A549 (cell line): Measurements from ENCODE around the gene FLYWCH1. TPM values are rescaled to one million over a fixed set of nuclear protein-coding genes. Genes with fewer than 3 reads are reported as not detected.

Source experiments
- ATAC-seq, 2 experiments: fragments of 200-7000 bp in 1 of 2; fragments of >200 bp in 1 of 2; cut with Nextera tagmentation in 1 of 2; cut with Tn5 transposase in 1 of 2; 3 replicates each; pipeline versions ENCODE4 v1.8.0 to v1.9.1; 2018 to 2020; ENCODE audit warnings: mild to moderate bottlenecking in 1 of 2, moderate library complexity in 1 of 2
- CTCF ChIA-PET: fragments of 300-600 bp; sonication (Branson Sonifier 250); formaldehyde crosslinking; extraction: SDS; loops from one replicate; lab custom pipeline; 2021; ENCODE audit warnings: antibody characterized with exemption, inconsistent platforms; lab: Yijun Ruan, JAX
- POLR2A ChIA-PET: fragments of 350-600 bp; formaldehyde crosslinking; extraction: SDS; loops from one replicate; lab custom pipeline; 2021; ENCODE audit warnings: antibody characterized with exemption, inconsistent platforms; lab: Yijun Ruan, JAX
- DNase-seq, 2 experiments: peaks; one replicate each; pipeline versions ENCODE4 v3.0.0 to v3.0.0-alpha.2; 2011 to 2016; ENCODE audit warnings: low read depth in 1 of 2, low spot score in 1 of 2
- FAIRE-seq: peaks from 2 replicates; lab custom pipeline; 2011; peaks lifted over from hg19 to GRCh38; lab: Jason Lieb, UNC
- H3K27ac ChIP-seq, 2 experiments: fragments of >200 bp; sonication (Bioruptor Twin); formaldehyde crosslinking; 3 replicates each; pipeline ENCODE4 v1.5.1; 2016 to 2017
- H3K4me1 ChIP-seq: fragments of >200 bp; sonication (Bioruptor Twin); formaldehyde crosslinking; 3 replicates; pipeline ENCODE4 v1.6.1; 2016
- H3K4me2 ChIP-seq: fragments of >200 bp; sonication (Bioruptor Twin); formaldehyde crosslinking; 3 replicates; pipeline ENCODE4 v1.6.1; 2016
- H3K4me3 ChIP-seq: fragments of >200 bp; sonication (Bioruptor Twin); formaldehyde crosslinking; 3 replicates; pipeline ENCODE4 v1.5.1; 2016
- H3K9me3 ChIP-seq: fragments of >200 bp; sonication (Bioruptor Twin); formaldehyde crosslinking; 3 replicates; pipeline ENCODE4 v1.6.1; 2016
- EHF ChIP-seq: fragments of 250-450 bp; sonication (Bioruptor Pico); IDR thresholded peaks from 2 replicates; pipeline ENCODE4 v1.5.0; 2020; ENCODE audit warnings: mild to moderate bottlenecking
- FOXS1 ChIP-seq: fragments of 250-450 bp; sonication (Bioruptor Pico); IDR thresholded peaks from 2 replicates; pipeline ENCODE4 v1.5.0; 2020; ENCODE audit warnings: mild to moderate bottlenecking, moderate library complexity
- HOXB13 ChIP-seq: fragments of 250-450 bp; sonication (Bioruptor Pico); IDR thresholded peaks from 2 replicates; pipeline ENCODE4 v1.5.0; 2020; ENCODE audit warnings: low read depth, mild to moderate bottlenecking, moderate library complexity
- JUN ChIP-seq, 2 experiments: fragments of >200 bp; sonication (Bioruptor Twin); formaldehyde crosslinking; IDR thresholded peaks; 2 replicates in 1 of 2; 3 replicates in 1 of 2; pipeline ENCODE4 v1.6.1; 2016 to 2017
- MAFK ChIP-seq: fragments of 450-650 bp; IDR thresholded peaks from 2 replicates; pipeline ENCODE4 v1.6.1; 2014; ENCODE audit not compliant: partially characterized antibody
- NPAS2 ChIP-seq: fragments of 250-450 bp; sonication (Bioruptor Pico); IDR thresholded peaks from 2 replicates; pipeline ENCODE4 v1.8.0; 2022; ENCODE audit warnings: mild to moderate bottlenecking, moderate library complexity, borderline replicate concordance
- RARB ChIP-seq: fragments of 250-450 bp; sonication (Bioruptor Pico); IDR thresholded peaks from 2 replicates; pipeline ENCODE4 v1.8.0; 2021; ENCODE audit warnings: mild to moderate bottlenecking, moderate library complexity
- SMC3 ChIP-seq: fragments of >200 bp; sonication (Bioruptor Twin); formaldehyde crosslinking; IDR thresholded peaks from 3 replicates; pipeline ENCODE4 v1.6.1; 2018; ENCODE audit warnings: inconsistent platforms
- SREBF2 ChIP-seq: fragments of 450-650 bp; IDR thresholded peaks from 2 replicates; pipeline ENCODE4 v1.6.1; 2014; ENCODE audit warnings: mild to moderate bottlenecking, moderate library complexity
- ZC3H11A ChIP-seq: fragments of 450-650 bp; IDR thresholded peaks from 2 replicates; pipeline ENCODE4 v1.6.1; 2014; ENCODE audit warnings: antibody characterized with exemption, mild to moderate bottlenecking
- ZNF302 ChIP-seq: fragments of 250-450 bp; sonication (Bioruptor Pico); IDR thresholded peaks from 2 replicates; pipeline ENCODE4 v1.9.0; 2021; ENCODE audit warnings: inconsistent platforms, mild to moderate bottlenecking, moderate library complexity
- WGBS: methylation state at CpG from one replicate; pipeline ENCODE4 v1.1.6; 2017; ENCODE audit errors: missing lambda C conversion rate; 5-methylcytosine and 5-hydroxymethylcytosine counted together
- polyA plus RNA-seq, 4 experiments: library from polyadenylated mRNA; depleted of rRNA in 3 of 4; stranded (reverse); fragments of >200 nt; fragmentation: RNase III in 1 of 4; extraction: RNeasy Plus Mini Kit Qiagen cat#74134 plus additional on column Dnase treatment in 1 of 4; gene quantifications; 2 replicates in 3 of 4; 3 replicates in 1 of 4; pipeline ENCODE4 v1.2.3, GENCODE V29; 2011 to 2017
- TF ChIP-seq, protein P1 (sequence below): IDR thresholded peaks from 2 replicates; pipeline ENCODE4 v1.6.1; 2012

The FLYWCH1 gene
- polyA plus RNA-seq, 2 of the 4 experiments (the other 2 are of a cell fraction), result 9.3 to 22.5 TPM

DNA sequence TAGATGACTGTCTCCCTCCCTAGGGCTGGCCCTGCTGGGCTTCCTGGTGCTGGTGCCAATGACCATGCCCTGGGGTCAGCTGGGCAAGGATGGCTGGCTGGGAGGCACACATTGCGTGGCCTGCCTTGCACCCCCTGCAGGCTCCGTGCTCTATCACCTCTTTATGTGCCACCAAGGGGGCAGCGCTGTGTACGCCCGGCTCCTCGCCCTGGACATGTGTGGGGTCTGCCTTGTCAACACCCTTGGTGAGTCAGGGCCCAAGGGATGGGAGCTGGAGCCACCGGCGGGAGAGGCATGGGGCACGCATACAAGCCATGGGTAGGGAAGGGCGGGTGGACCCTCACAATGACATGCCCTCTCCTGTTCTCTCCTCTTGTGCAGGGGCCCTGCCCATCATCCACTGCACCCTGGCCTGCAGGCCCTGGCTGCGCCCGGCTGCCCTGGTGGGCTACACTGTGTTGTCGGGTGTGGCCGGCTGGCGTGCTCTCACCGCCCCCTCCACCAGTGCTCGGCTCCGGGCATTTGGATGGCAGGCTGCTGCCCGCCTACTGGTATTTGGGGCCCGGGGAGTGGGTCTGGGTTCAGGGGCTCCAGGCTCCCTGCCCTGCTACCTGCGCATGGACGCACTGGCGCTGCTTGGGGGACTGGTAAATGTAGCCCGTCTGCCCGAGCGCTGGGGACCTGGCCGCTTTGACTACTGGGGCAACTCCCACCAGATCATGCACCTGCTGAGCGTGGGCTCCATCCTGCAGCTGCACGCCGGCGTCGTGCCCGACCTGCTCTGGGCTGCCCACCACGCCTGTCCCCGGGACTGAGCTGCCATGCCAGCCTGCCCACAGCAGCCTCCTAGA is 59.6 kb downstream of the FLYWCH1 start:
- H3K4me2 ChIP-seq, result peak overlapping the region; percentile 100
- FAIRE-seq (no peak), DNase-seq (no peak), ATAC-seq (no peak)
- no peaks in the 10 kb centered on the region for H3K9me3 ChIP-seq
- TF ChIP-seq JUN (IDR thresholded peaks at IDR 0.05), result peak in 1 of 2 experiments; percentile 44; a peak in 1 of 5 replicates
- no peak for TF ChIP-seq SMC3
- H3K4me1 ChIP-seq, result peaks cover 17% of the 10 kb centered on the region
- WGBS, result 88% methylated on average over 27 of the region's 35 CpGs
- H3K27ac ChIP-seq, result no peak overlapping the region
- ChIA-PET CTCF (interaction anchor here (0.9 to 1.9 kb wide), 6 partner anchors 9 to 57 kb away, joined by 3 to 8 read pairs (median 4); partner anchors contain the start of gene PKMYT1), POLR2A (no interaction called here)
- no peak overlapping the region for H3K4me3 ChIP-seq

DNA sequence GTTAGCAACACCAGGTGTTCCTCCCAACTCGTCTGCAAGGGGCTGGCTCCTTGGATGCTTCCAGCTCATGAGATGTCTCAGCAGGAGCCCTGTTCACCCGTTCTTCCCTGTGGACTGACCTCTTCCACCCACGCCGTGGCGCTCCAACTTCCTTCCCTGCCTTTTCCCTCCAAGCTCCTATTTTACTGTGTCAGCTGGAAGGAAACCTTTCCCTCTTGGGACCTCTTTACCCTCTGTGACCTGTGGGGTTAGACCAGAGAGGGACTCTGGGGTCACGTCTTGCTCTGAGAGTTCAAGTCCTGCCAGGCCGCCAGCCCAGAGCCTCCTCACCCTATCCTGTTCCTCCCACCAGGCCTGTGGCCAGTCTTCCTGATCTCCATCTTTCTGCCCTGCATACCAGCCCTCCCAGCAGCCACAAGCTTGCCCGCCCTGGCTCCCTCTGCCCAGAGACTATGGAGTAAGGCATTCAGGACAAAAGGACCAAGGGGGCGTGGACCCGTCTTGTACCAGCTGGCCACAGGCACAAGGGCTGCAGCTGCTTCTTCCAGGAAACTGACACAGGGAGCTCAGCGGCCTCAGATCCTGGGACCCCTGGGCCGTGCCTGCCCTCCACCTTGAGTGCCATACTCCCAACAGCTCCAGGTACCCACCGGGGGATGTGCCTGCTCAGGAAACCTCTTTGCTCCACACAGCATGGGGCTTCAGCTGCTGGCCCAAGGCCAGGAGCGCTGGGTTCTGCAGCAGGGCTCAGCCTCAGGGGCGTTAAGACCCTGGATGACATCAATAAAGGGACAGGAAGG is 60.5 kb downstream of the FLYWCH1 start:
- DNase-seq, result no peak
- POLR2A ChIA-PET, result interaction anchor here (0.8 kb wide), 1 partner anchor 8 kb away, joined by 3 read pairs; the partner anchor contains the start of gene PKMYT1
- H3K9me3 ChIP-seq, result no peaks in the 10 kb centered on the region
- ATAC-seq, result no peak
- H3K4me1 ChIP-seq, result peaks cover 17% of the 10 kb centered on the region
- no peak for FAIRE-seq
- no peak overlapping the region for H3K4me3 ChIP-seq
- H3K4me2 ChIP-seq, result no peak overlapping the region
- WGBS, result 84% methylated on average over 10 of the region's 15 CpGs
- CTCF ChIA-PET, result interaction anchor here (0.9 to 1.9 kb wide), 11 partner anchors 8 to 57 kb away, joined by 3 to 8 read pairs (median 4); partner anchors contain the start of genes KREMEN2 and PKMYT1
- no peak overlapping the region for H3K27ac ChIP-seq
- no peak for TF ChIP-seq HOXB13 (CRISPR knock-in tag)
- TF ChIP-seq, protein P1, sequence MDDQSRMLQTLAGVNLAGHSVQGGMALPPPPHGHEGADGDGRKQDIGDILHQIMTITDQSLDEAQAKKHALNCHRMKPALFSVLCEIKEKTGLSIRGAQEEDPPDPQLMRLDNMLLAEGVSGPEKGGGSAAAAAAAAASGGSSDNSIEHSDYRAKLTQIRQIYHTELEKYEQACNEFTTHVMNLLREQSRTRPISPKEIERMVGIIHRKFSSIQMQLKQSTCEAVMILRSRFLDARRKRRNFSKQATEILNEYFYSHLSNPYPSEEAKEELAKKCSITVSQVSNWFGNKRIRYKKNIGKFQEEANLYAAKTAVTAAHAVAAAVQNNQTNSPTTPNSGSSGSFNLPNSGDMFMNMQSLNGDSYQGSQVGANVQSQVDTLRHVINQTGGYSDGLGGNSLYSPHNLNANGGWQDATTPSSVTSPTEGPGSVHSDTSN, result peak; percentile 51
- TF ChIP-seq, all 56 proteins: peak for 1

DNA sequence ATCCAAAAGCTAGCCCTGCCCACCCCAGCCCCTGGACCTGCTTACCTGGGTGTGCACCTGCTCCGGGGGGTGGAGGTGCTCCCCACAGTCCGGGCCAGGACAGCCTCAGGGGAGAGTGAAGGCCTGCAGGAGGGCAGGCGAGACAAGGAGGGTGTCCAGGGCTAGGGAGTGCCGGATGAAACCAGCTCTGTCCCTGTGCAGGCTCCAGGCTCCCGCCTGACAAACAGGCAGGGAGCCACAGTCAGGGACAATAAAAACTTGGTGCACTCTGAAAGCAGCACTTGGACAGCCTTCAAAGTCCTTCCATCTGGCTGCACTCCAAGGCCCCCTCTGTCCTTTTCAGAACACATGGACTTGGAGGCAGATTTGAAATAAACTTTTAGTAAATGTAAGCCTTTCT is 61.4 kb downstream of the FLYWCH1 start:
- FAIRE-seq, result no peak
- Histone ChIP-seq H3K4me3 (no peak overlapping the region), H3K27ac (no peak overlapping the region), H3K4me2 (no peak overlapping the region), H3K4me1 (peaks cover 20% of the 10 kb centered on the region), H3K9me3 (no peaks in the 10 kb centered on the region)
- ATAC-seq, result no peak
- ChIA-PET POLR2A (interaction anchor here (0.8 kb wide), 1 partner anchor 7 kb away, joined by 3 read pairs; the partner anchor contains the start of gene PKMYT1), CTCF (interaction anchor here (1.3 to 3.3 kb wide), 6 partner anchors 9 to 46 kb away, joined by 3 to 13 read pairs (median 4); partner anchors contain the start of gene KREMEN2)
- WGBS, result 76% methylated on average over 5 of the region's 5 CpGs
- DNase-seq, result no peak
- TF ChIP-seq, protein P1, result 0 out of 2 replicates have a peak, but pooled peaks have one; percentile 13
- TF ChIP-seq ZC3H11A, result no peak

DNA sequence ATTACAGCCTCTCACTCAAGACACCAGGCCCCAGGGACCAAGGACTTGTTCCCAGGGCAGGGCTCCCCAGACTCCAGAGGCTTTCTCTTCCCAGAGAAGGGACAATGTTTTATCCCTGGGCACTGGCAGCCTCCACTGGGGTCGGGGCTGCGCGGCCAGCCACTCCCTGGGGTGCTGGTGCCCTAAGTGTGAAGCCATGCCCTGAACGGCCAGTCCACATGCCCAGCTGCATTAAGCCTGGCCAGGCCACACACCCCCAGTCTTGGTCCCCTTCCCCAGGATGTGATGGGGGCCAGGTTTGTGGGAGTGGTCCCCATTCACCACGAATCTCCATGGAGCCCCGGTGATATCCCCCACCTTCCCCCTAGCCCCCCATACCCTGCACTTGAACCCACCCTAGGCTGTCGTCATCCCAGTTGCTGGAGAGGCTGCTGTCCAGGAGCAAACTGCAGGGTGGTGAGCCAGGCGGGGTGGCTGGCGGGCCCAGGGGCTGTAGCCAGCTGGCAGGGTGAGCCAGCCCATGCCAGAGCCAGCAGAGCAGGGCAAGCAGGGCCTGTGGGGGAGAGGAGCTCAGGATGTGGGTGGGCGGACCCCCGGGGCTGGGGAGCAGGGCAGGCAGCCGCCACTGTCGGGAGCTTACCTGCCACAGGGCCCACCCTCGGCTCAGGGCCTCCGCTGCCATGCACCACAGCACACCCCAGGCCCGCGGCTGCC is 62.0 kb downstream of the FLYWCH1 start:
- Histone ChIP-seq H3K27ac (no peak overlapping the region), H3K9me3 (no peaks in the 10 kb centered on the region), H3K4me2 (no peak overlapping the region), H3K4me1 (peaks cover 14% of the 10 kb centered on the region), H3K4me3 (no peak overlapping the region)
- CTCF ChIA-PET, result interaction anchor here (1.1 to 3.3 kb wide), 4 partner anchors 9 to 47 kb away, joined by 6 to 13 read pairs (median 8); no protein-coding TSS in a partner anchor
- no peak for FAIRE-seq
- WGBS, result 92% methylated on average over 9 of the region's 17 CpGs
- TF ChIP-seq EHF (CRISPR knock-in tag) (no peak), RARB (CRISPR knock-in tag) (no peak), SREBF2 (no peak), MAFK (no peak), JUN (IDR thresholded peaks at IDR 0.05) (no peak), ZNF302 (CRISPR knock-in tag) (no peak), FOXS1 (CRISPR knock-in tag) (no peak), NPAS2 (CRISPR knock-in tag) (no peak)
- TF ChIP-seq, protein P1, result peak; percentile 37; the same call in 1 of the 2 replicates
- no peak for ATAC-seq
- DNase-seq, result no peak
- POLR2A ChIA-PET, result no interaction called here
